ENCODE measurements around the gene MRPS18A. TPM values are rescaled to one million over a fixed set of nuclear protein-coding genes. Genes with fewer than 3 reads are reported as not detected.

Gene MRPS18A
- total RNA-seq, 4 donors from 2014 or later = 43.7 to 57.4 (median 51.4) TPM

GRCh38 chr6:43628393-43629103, 59.0 kb downstream of the MRPS18A start:
- Histone ChIP-seq H3K4me1 (peaks cover 18 to 39% (median 19%) of the 10 kb centered on the region in 3 donors), H3K9me3 (no peaks in the 10 kb centered on the region), H3K27ac (peak overlapping the region; percentile 98 to 99 (median 98)), H3K4me3 (peak overlapping the region; percentile 80 to 95 (median 82)), H3K27me3 (no peaks in the 10 kb centered on the region), H3K36me3 (peaks cover 20 to 32% (median 25%) of the 10 kb centered on the region in 3 donors)
- intact Hi-C loops (cut with DNase I) = no loop called here
- 1% methylated on average over 21 to 23 of the region's 25 CpGs for WGBS, 2 donors
- DNase-seq = no peak
- TF ChIP-seq POLR2A (IDR thresholded peaks at IDR 0.05) = no peak

- H3K4me1 ChIP-seq = peaks cover 18 to 39% (median 19%) of the 10 kb centered on the region in 3 donors
- H3K27ac ChIP-seq = peak overlapping the region; percentile 86 to 99 (median 98)
- no peak for DNase-seq
- peak overlapping the region in 2 of 4 donors; percentile 84 to 95 for H3K4me3 ChIP-seq
- no peaks in the 10 kb centered on the region for H3K27me3 ChIP-seq
- no peaks in the 10 kb centered on the region for H3K9me3 ChIP-seq
- intact Hi-C loops (cut with DNase I) = no loop called here
- 69 to 73% methylated on average over 4 to 5 of the region's 5 CpGs for WGBS, 2 donors
- TF ChIP-seq POLR2A (IDR thresholded peaks at IDR 0.05) = no peak
- TF ChIP-seq CTCF (IDR thresholded peaks at IDR 0.05) = no peak
- H3K36me3 ChIP-seq = peaks cover 29 to 46% (median 31%) of the 10 kb centered on the region in 3 donors
These were observed 60.4 kb downstream of the MRPS18A start for GRCh38 chr6:43627008-43627825.

- Histone ChIP-seq H3K27me3 (no peaks in the 10 kb centered on the region), H3K4me1 (peaks cover 18 to 33% (median 19%) of the 10 kb centered on the region in 3 donors), H3K9me3 (no peaks in the 10 kb centered on the region), H3K27ac (no peak overlapping the region), H3K4me3 (no peak overlapping the region), H3K36me3 (peaks cover 44 to 63% (median 45%) of the 10 kb centered on the region in 3 donors)
- no peak for TF ChIP-seq CTCF (IDR thresholded peaks at IDR 0.05)
- TF ChIP-seq POLR2A (IDR thresholded peaks at IDR 0.05) = no peak
- intact Hi-C loops (cut with DNase I) = no loop called here
- WGBS, 2 donors = 95 to 97% methylated on average over 7 to 8 of the region's 16 CpGs
- no peak for DNase-seq
These were observed 62.1 kb downstream of the MRPS18A start for GRCh38 chr6:43625393-43625992.

GRCh38 chr6:43624786-43625288, 62.8 kb downstream of the MRPS18A start:
- WGBS, 2 donors = 69 to 84% methylated on average over 6 to 7 of the region's 7 CpGs
- no peak overlapping the region for H3K4me3 ChIP-seq
- TF ChIP-seq CTCF (IDR thresholded peaks at IDR 0.05) = no peak
- no peak overlapping the region for H3K27ac ChIP-seq
- no peaks in the 10 kb centered on the region for H3K9me3 ChIP-seq
- H3K4me1 ChIP-seq = peaks cover 18 to 28% (median 19%) of the 10 kb centered on the region in 3 donors
- DNase-seq = no peak
- H3K36me3 ChIP-seq = peaks cover 44 to 70% (median 45%) of the 10 kb centered on the region in 3 donors
- H3K27me3 ChIP-seq = no peaks in the 10 kb centered on the region
- intact Hi-C loops (cut with DNase I) = no loop called here

GRCh38 chr6:43623880-43624785, 63.5 kb downstream of the MRPS18A start:
- Histone ChIP-seq H3K9me3 (no peaks in the 10 kb centered on the region), H3K36me3 (peaks cover 44 to 75% (median 45%) of the 10 kb centered on the region in 3 donors), H3K27ac (no peak overlapping the region), H3K4me1 (peaks cover 18 to 28% (median 19%) of the 10 kb centered on the region in 3 donors), H3K4me3 (no peak overlapping the region), H3K27me3 (no peaks in the 10 kb centered on the region)
- no peak for DNase-seq
- TF ChIP-seq POLR2A (IDR thresholded peaks at IDR 0.05) (no peak), CTCF (IDR thresholded peaks at IDR 0.05) (no peak)
- intact Hi-C loops (cut with DNase I) = no loop called here
- 77 to 94% methylated on average over 4 to 10 of the region's 12 CpGs for WGBS, 2 donors

Measured in esophagus squamous epithelium (tissue), 5 donors.